SK-N-SH (cell line): Measurements from ENCODE around the gene PRR12. TPM values are rescaled to one million over a fixed set of nuclear protein-coding genes. Genes with fewer than 3 reads are reported as not detected.

Experiments
- CTCF ChIA-PET: fragments of 300-600, 350-600 bp; formaldehyde crosslinking; extraction: SDS; loops from one replicate; lab custom pipeline; 2021; lab: Yijun Ruan, JAX
- POLR2A ChIA-PET: fragments of 350-600 bp; sonication (Branson Sonifier 250); formaldehyde crosslinking; extraction: SDS; loops from one replicate; lab custom pipeline; 2020; ENCODE audit warnings: antibody characterized with exemption, inconsistent platforms; lab: Yijun Ruan, JAX
- DNase-seq: peaks from one replicate; pipeline ENCODE4 v3.0.0; 2012
- H2AFZ ChIP-seq: fragments of 200-600 bp; sonication (generic); 2 replicates; pipeline ENCODE4 v1.8.1; 2016; ENCODE audit warnings: antibody characterized with exemption, mild to moderate bottlenecking, low read depth
- H3F3A ChIP-seq: fragments of 200-600 bp; sonication (generic); replicated peaks from 2 replicates; pipeline ENCODE3; 2016; ENCODE audit warnings: antibody characterized with exemption, mild to moderate bottlenecking; ENCODE audit not compliant: insufficient read depth
- H3K27ac ChIP-seq, 2 experiments: fragments of 200-500 bp in 1 of 2; fragments of 200-600 bp in 1 of 2; sonication (Bioruptor generic) in 1 of 2; sonication (generic), shearing (Covaris generic) in 1 of 2; 2 replicates each; pipeline versions ENCODE4 v1.5.1 to v1.6.1; 2014 to 2016; ENCODE audit warnings: low read depth in 2 of 2, inconsistent platforms in 1 of 2, low read length in 1 of 2, mild to moderate bottlenecking in 1 of 2, mixed read lengths in 1 of 2
- H3K27me3 ChIP-seq: fragments of 200-600 bp; sonication (generic), shearing (Covaris generic); 2 replicates; pipeline ENCODE4 v1.6.1; 2016; ENCODE audit warnings: mixed run types; ENCODE audit not compliant: insufficient read depth
- H3K36me3 ChIP-seq, 2 experiments: fragments of 200-500 bp in 1 of 2; fragments of 200-600 bp in 1 of 2; sonication (Bioruptor generic) in 1 of 2; sonication (generic) in 1 of 2; replicated peaks in 1 of 2; 2 replicates each; pipeline versions ENCODE3 to v1.5.1; 2014 to 2016; ENCODE audit warnings: low read length in 1 of 2, mild to moderate bottlenecking in 1 of 2; ENCODE audit not compliant: insufficient read depth in 2 of 2, control insufficient read depth in 1 of 2
- H3K4me1 ChIP-seq, 2 experiments: fragments of 200-500 bp in 1 of 2; fragments of 200-600 bp in 1 of 2; sonication (Bioruptor generic) in 1 of 2; sonication (generic), shearing (Covaris generic) in 1 of 2; 2 replicates each; pipeline versions ENCODE4 v1.5.1 to v1.6.1; 2014 to 2016; ENCODE audit warnings: low read depth in 1 of 2, low read length in 1 of 2, mixed run types in 1 of 2; ENCODE audit not compliant: insufficient read depth in 2 of 2, control insufficient read depth in 1 of 2
- H3K4me2 ChIP-seq: fragments of 200-600 bp; sonication (generic), shearing (Covaris generic); 2 replicates; pipeline ENCODE4 v1.6.1; 2017; ENCODE audit warnings: mixed run types
- H3K4me3 ChIP-seq, 2 experiments: fragments of 200-500 bp in 1 of 2; fragments of 200-600 bp in 1 of 2; sonication (Bioruptor generic) in 1 of 2; sonication (generic), shearing (Covaris generic) in 1 of 2; 2 replicates each; pipeline versions ENCODE4 v1.5.1 to v1.8.1; 2014 to 2016; ENCODE audit warnings: low read depth in 2 of 2, inconsistent platforms in 1 of 2, low read length in 1 of 2, mild to moderate bottlenecking in 1 of 2, mixed read lengths in 1 of 2, moderate library complexity in 1 of 2
- H3K79me2 ChIP-seq: fragments of 200-600 bp; sonication (generic); 2 replicates; pipeline ENCODE4 v1.8.1; 2017; ENCODE audit warnings: mild to moderate bottlenecking; ENCODE audit not compliant: insufficient read depth
- H3K9ac ChIP-seq: fragments of 200-600 bp; sonication (generic); 2 replicates; pipeline ENCODE4 v1.6.1; 2017; ENCODE audit warnings: mixed run types
- H3K9me2 ChIP-seq: fragments of 200-600 bp; sonication (generic); 2 replicates; pipeline ENCODE4 v1.6.1; 2017; ENCODE audit warnings: mixed run types
- H3K9me3 ChIP-seq: fragments of 200-600 bp; sonication (generic); 2 replicates; pipeline ENCODE4 v1.6.1; 2017; ENCODE audit warnings: mixed run types, mild to moderate bottlenecking, moderate library complexity
- H4K20me1 ChIP-seq: fragments of 200-600 bp; sonication (generic); 2 replicates; pipeline ENCODE4 v1.6.1; 2017; ENCODE audit warnings: mild to moderate bottlenecking, mixed run types; ENCODE audit not compliant: insufficient read depth
- CHD2 ChIP-seq: fragments of 150-350 bp; IDR thresholded peaks from 2 replicates; pipeline ENCODE4 v1.6.1; 2018; ENCODE audit warnings: low read length; ENCODE audit not compliant: partially characterized antibody
- ELF1 ChIP-seq: IDR thresholded peaks from 2 replicates; pipeline ENCODE4 v1.4.0; 2012
- FOSL2 ChIP-seq: IDR thresholded peaks from 2 replicates; pipeline ENCODE4 v1.4.0; 2012; ENCODE audit warnings: low read depth, mild to moderate bottlenecking, moderate library complexity, borderline replicate concordance
- FOXJ3 ChIP-seq: sonication (generic); formaldehyde crosslinking; IDR thresholded peaks from 2 replicates; pipeline ENCODE4 v1.5.1; 2020; ENCODE audit warnings: mild to moderate bottlenecking, missing genetic modification reagents
- MXI1 ChIP-seq: IDR thresholded peaks from 2 replicates; pipeline ENCODE4 v1.6.1; 2012; ENCODE audit warnings: mild to moderate bottlenecking, low read depth, low read length, improper control_type of control experiment
- NFIC ChIP-seq: IDR thresholded peaks from 2 replicates; pipeline ENCODE4 v1.4.0; 2012; ENCODE audit warnings: borderline replicate concordance
- NRF1 ChIP-seq: IDR thresholded peaks from 2 replicates; pipeline ENCODE4 v1.6.1; 2012; ENCODE audit warnings: low read depth, mild to moderate bottlenecking, low read length
- RFX5 ChIP-seq: IDR thresholded peaks from 2 replicates; pipeline ENCODE4 v1.6.1; 2012; ENCODE audit warnings: mild to moderate bottlenecking, improper control_type of control experiment, low read length
- TCF12 ChIP-seq: IDR thresholded peaks from 2 replicates; pipeline ENCODE4 v1.4.0; 2012
- WGBS: methylation state at CpG from one replicate; pipeline ENCODE4 v1.1.6; 2017; ENCODE audit warnings: low lambda C conversion rate; 5-methylcytosine and 5-hydroxymethylcytosine counted together
- polyA plus RNA-seq, 3 experiments: library from polyadenylated mRNA; depleted of rRNA; stranded (reverse); fragments of >200 nt; gene quantifications; 2 replicates each; pipeline ENCODE4 v1.2.3, GENCODE V29; 2012
- TF ChIP-seq, protein P1 (sequence below): IDR thresholded peaks from 2 replicates; pipeline ENCODE4 v1.4.0; 2012; ENCODE audit warnings: low read depth, borderline replicate concordance
- TF ChIP-seq, protein P2 (sequence below): IDR thresholded peaks from 2 replicates; pipeline ENCODE4 v1.6.1; 2012; ENCODE audit warnings: mild to moderate bottlenecking, low read depth, low read length, moderate library complexity
- TF ChIP-seq, protein P3 (sequence below): fragments of 200-600 bp; sonication (generic); IDR thresholded peaks from 2 replicates; pipeline ENCODE4 v1.6.1; 2017; ENCODE audit warnings: antibody characterized with exemption, mild to moderate bottlenecking, moderate library complexity
- TF ChIP-seq, protein P4 (sequence below): fragments of 150-350 bp; IDR thresholded peaks from 2 replicates; pipeline ENCODE4 v1.6.1; 2017; ENCODE audit warnings: antibody characterized with exemption, low read length, low read depth, borderline replicate concordance

Gene PRR12
- polyA plus RNA-seq, 1 of the 3 experiments (the other 2 are of a cell fraction) = 1.7 TPM

DNA sequence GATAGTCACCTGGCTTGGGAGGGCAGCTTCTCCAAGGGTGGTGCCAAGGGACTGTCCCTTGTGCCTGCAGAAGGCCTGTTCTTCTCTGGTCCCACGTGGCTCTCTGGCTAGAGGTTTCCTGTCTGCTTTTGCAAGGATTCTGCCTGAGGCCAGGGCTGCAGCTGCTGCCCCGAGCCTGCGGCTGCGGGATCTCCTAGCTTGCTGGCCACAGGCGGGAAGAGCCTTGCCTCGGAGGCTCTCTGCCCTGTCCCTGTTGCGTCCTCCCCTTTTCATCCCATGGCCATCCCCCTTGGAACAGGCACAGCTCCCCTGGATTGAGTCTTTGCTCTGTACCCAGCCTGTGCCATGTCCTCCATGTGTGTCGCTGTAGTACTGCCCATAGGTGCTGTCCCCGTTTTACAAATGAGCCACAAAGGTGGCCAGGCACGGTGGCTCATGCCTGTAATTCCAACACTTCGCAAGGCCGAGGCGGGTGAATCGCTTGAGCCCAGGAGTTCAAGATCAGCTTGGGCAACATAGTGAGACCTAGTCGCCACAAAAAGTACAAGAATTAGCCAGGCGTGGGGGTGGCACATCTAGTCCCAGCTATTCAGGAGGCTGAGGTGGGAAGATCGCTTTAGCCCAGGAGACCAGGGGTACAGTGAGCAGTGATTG is 65.6 kb downstream of the PRR12 start:
- no peak overlapping the region for H3K27ac ChIP-seq
- H2AFZ ChIP-seq = no peak overlapping the region
- H3K9me3 ChIP-seq = no peaks in the 10 kb centered on the region
- H3F3A ChIP-seq = peaks cover 10% of the 10 kb centered on the region
- no peaks in the 10 kb centered on the region for H3K4me1 ChIP-seq
- 90% methylated on average over 11 of the region's 17 CpGs for WGBS
- TF ChIP-seq, protein P1, sequence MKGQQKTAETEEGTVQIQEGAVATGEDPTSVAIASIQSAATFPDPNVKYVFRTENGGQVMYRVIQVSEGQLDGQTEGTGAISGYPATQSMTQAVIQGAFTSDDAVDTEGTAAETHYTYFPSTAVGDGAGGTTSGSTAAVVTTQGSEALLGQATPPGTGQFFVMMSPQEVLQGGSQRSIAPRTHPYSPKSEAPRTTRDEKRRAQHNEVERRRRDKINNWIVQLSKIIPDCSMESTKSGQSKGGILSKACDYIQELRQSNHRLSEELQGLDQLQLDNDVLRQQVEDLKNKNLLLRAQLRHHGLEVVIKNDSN = no peak
- TF ChIP-seq ELF1 (no peak), FOSL2 (no peak), NRF1 (no peak), TCF12 (no peak), RFX5 (no peak), NFIC (no peak), CHD2 (no peak), FOXJ3 (CRISPR knock-in tag) (no peak), MXI1 (no peak)
- TF ChIP-seq, protein P2, sequence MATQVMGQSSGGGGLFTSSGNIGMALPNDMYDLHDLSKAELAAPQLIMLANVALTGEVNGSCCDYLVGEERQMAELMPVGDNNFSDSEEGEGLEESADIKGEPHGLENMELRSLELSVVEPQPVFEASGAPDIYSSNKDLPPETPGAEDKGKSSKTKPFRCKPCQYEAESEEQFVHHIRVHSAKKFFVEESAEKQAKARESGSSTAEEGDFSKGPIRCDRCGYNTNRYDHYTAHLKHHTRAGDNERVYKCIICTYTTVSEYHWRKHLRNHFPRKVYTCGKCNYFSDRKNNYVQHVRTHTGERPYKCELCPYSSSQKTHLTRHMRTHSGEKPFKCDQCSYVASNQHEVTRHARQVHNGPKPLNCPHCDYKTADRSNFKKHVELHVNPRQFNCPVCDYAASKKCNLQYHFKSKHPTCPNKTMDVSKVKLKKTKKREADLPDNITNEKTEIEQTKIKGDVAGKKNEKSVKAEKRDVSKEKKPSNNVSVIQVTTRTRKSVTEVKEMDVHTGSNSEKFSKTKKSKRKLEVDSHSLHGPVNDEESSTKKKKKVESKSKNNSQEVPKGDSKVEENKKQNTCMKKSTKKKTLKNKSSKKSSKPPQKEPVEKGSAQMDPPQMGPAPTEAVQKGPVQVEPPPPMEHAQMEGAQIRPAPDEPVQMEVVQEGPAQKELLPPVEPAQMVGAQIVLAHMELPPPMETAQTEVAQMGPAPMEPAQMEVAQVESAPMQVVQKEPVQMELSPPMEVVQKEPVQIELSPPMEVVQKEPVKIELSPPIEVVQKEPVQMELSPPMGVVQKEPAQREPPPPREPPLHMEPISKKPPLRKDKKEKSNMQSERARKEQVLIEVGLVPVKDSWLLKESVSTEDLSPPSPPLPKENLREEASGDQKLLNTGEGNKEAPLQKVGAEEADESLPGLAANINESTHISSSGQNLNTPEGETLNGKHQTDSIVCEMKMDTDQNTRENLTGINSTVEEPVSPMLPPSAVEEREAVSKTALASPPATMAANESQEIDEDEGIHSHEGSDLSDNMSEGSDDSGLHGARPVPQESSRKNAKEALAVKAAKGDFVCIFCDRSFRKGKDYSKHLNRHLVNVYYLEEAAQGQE = no peak
- TF ChIP-seq, protein P3, sequence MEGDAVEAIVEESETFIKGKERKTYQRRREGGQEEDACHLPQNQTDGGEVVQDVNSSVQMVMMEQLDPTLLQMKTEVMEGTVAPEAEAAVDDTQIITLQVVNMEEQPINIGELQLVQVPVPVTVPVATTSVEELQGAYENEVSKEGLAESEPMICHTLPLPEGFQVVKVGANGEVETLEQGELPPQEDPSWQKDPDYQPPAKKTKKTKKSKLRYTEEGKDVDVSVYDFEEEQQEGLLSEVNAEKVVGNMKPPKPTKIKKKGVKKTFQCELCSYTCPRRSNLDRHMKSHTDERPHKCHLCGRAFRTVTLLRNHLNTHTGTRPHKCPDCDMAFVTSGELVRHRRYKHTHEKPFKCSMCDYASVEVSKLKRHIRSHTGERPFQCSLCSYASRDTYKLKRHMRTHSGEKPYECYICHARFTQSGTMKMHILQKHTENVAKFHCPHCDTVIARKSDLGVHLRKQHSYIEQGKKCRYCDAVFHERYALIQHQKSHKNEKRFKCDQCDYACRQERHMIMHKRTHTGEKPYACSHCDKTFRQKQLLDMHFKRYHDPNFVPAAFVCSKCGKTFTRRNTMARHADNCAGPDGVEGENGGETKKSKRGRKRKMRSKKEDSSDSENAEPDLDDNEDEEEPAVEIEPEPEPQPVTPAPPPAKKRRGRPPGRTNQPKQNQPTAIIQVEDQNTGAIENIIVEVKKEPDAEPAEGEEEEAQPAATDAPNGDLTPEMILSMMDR = no peak
- TF ChIP-seq, protein P4, sequence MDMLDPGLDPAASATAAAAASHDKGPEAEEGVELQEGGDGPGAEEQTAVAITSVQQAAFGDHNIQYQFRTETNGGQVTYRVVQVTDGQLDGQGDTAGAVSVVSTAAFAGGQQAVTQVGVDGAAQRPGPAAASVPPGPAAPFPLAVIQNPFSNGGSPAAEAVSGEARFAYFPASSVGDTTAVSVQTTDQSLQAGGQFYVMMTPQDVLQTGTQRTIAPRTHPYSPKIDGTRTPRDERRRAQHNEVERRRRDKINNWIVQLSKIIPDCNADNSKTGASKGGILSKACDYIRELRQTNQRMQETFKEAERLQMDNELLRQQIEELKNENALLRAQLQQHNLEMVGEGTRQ = no peak
- no peak overlapping the region for H3K4me3 ChIP-seq
- H3K9me2 ChIP-seq = no peaks in the 10 kb centered on the region
- H4K20me1 ChIP-seq = 0 out of 2 replicates have a peak, but pooled peaks cover 7% of the 10 kb centered on the region
- peaks cover 19 to 73% of the 10 kb centered on the region in 2 experiments for H3K36me3 ChIP-seq
- H3K9ac ChIP-seq = no peak overlapping the region
- no peak for DNase-seq
- no peaks in the 10 kb centered on the region for H3K79me2 ChIP-seq
- H3K4me2 ChIP-seq = no peak overlapping the region
- no peaks in the 10 kb centered on the region for H3K27me3 ChIP-seq
- POLR2A ChIA-PET = interaction anchor here (2.1 kb wide), 1 partner anchor 8 kb away, joined by 6 read pairs; no protein-coding TSS in a partner anchor
- CTCF ChIA-PET = interaction anchor here (1.5 to 5.5 kb wide), 3 partner anchors 16 to 20 kb away, joined by 4 to 26 read pairs (median 5); no protein-coding TSS in a partner anchor
